Keratinocyte (primary cell): ENCODE results near the gene SLC25A28. TPM values are rescaled to one million over a fixed set of nuclear protein-coding genes. Genes with fewer than 3 reads are reported as not detected.

Experiments
- DNase-seq: peaks from one replicate; pipeline ENCODE4 v3.0.0-alpha.2; 2011; ENCODE audit warnings: low read depth, missing footprints, low spot score
- FAIRE-seq: peaks from 2 replicates; lab custom pipeline; 2011; peaks lifted over from hg19 to GRCh38; lab: Jason Lieb, UNC
- H2AFZ ChIP-seq: 2 replicates; pipeline ENCODE4 v1.6.0; 2012; ENCODE audit warnings: low read length, control low read depth, inconsistent platforms; ENCODE audit not compliant: control insufficient read depth
- H3K27ac ChIP-seq: 2 replicates; pipeline ENCODE4 v1.5.1; 2011; ENCODE audit warnings: low read length; ENCODE audit not compliant: control insufficient read depth, insufficient read depth
- H3K27me3 ChIP-seq: 3 replicates; pipeline ENCODE4 v1.6.0; 2011; ENCODE audit warnings: low read length; ENCODE audit not compliant: control insufficient read depth, insufficient read depth; ENCODE audit errors: extremely low read depth
- H3K36me3 ChIP-seq, 2 experiments: 2 replicates in 1 of 2; 3 replicates in 1 of 2; pipeline ENCODE4 v1.5.1; 2011; ENCODE audit warnings: low read length in 2 of 2, mild to moderate bottlenecking in 1 of 2; ENCODE audit not compliant: control insufficient read depth in 2 of 2, insufficient read depth in 2 of 2; ENCODE audit errors: extremely low read depth in 1 of 2
- H3K4me1 ChIP-seq: 3 replicates; pipeline ENCODE4 v1.5.1; 2011; ENCODE audit warnings: low read length; ENCODE audit not compliant: control insufficient read depth, insufficient read depth; ENCODE audit errors: extremely low read depth
- H3K4me2 ChIP-seq: 3 replicates; pipeline ENCODE4 v1.6.0; 2011; ENCODE audit warnings: low read depth, low read length; ENCODE audit not compliant: control insufficient read depth, insufficient read depth; ENCODE audit errors: extremely low read depth
- H3K4me3 ChIP-seq, 3 experiments: fragments of 200-600 bp in 1 of 3; sonication (generic) in 1 of 3; 2 replicates in 2 of 3; 3 replicates in 1 of 3; pipeline ENCODE4 v1.5.1; 2011 to 2016; ENCODE audit warnings: low read length in 3 of 3, mild to moderate bottlenecking in 3 of 3, control low read depth in 2 of 3, inconsistent platforms in 1 of 3, low read depth in 1 of 3, mixed read lengths in 1 of 3, mixed run types in 1 of 3, moderate library complexity in 1 of 3; ENCODE audit not compliant: control insufficient read depth in 2 of 3, insufficient read depth in 2 of 3; ENCODE audit errors: extremely low read depth in 1 of 3
- H3K79me2 ChIP-seq: 2 replicates; pipeline ENCODE4 v1.6.0; 2012; ENCODE audit warnings: low read length; ENCODE audit not compliant: control insufficient read depth, insufficient read depth
- H3K9ac ChIP-seq: 3 replicates; pipeline ENCODE4 v1.6.0; 2011; ENCODE audit warnings: low read length; ENCODE audit not compliant: control insufficient read depth, insufficient read depth; ENCODE audit errors: extremely low read depth
- H3K9me1 ChIP-seq: 3 replicates; pipeline ENCODE4 v1.6.0; 2011; ENCODE audit warnings: low read length; ENCODE audit not compliant: control insufficient read depth, insufficient read depth; ENCODE audit errors: extremely low read depth
- H3K9me3 ChIP-seq: 2 replicates; pipeline ENCODE4 v1.5.1; 2012; ENCODE audit warnings: low read depth, low read length; ENCODE audit not compliant: control insufficient read depth
- H4K20me1 ChIP-seq: 3 replicates; pipeline ENCODE4 v1.6.0; 2011; ENCODE audit warnings: low read length; ENCODE audit not compliant: control insufficient read depth, insufficient read depth; ENCODE audit errors: extremely low read depth
- EZH2 ChIP-seq: IDR thresholded peaks from one replicate; pipeline ENCODE4 v1.6.1; 2012; ENCODE audit warnings: inconsistent platforms, mild to moderate bottlenecking, low read length, moderate library complexity
- dilution Hi-C: fragments of 300-500 bp; cut with MboI; formaldehyde crosslinking; loops from one replicate; pipeline ENCODE4 v1.7.0; 2020; ENCODE audit warnings: low sequenced_read_pairs; ENCODE audit not compliant: extremely low pct_ligation_motif_present
- polyA plus RNA-seq, 5 experiments: library from polyadenylated mRNA; depleted of rRNA in 3 of 5; stranded (reverse) in 3 of 5; stranded (forward) in 1 of 5; unstranded in 1 of 5; fragments of >200 nt; gene quantifications; 1 replicate in 1 of 5; 2 replicates in 3 of 5; 3 replicates in 1 of 5; pipeline versions ENCODE4 v1.2.1 to v1.2.3, GENCODE V29; 2011 to 2012; ENCODE audit warnings: missing spikeins in 2 of 5, low read depth in 1 of 5, low replicate concordance in 1 of 5
- TF ChIP-seq, protein P1 (sequence below), 3 experiments: IDR thresholded peaks in 1 of 3; conservative IDR thresholded peaks in 1 of 3; optimal IDR thresholded peaks in 1 of 3; 2 replicates in 2 of 3; 3 replicates in 1 of 3; pipeline versions ENCODE3 to v1.5.1; 2011; ENCODE audit warnings: low read length in 3 of 3, mild to moderate bottlenecking in 3 of 3, moderate library complexity in 2 of 3, control low read depth in 1 of 3, inconsistent platforms in 1 of 3; ENCODE audit not compliant: insufficient read depth in 2 of 3; ENCODE audit errors: extremely low read depth in 1 of 3

SLC25A28 gene
- polyA plus RNA-seq, 1 donor (not counting 4 experiments of a cell fraction or from before 2014, with no cell fraction given): 52.3 TPM

DNA sequence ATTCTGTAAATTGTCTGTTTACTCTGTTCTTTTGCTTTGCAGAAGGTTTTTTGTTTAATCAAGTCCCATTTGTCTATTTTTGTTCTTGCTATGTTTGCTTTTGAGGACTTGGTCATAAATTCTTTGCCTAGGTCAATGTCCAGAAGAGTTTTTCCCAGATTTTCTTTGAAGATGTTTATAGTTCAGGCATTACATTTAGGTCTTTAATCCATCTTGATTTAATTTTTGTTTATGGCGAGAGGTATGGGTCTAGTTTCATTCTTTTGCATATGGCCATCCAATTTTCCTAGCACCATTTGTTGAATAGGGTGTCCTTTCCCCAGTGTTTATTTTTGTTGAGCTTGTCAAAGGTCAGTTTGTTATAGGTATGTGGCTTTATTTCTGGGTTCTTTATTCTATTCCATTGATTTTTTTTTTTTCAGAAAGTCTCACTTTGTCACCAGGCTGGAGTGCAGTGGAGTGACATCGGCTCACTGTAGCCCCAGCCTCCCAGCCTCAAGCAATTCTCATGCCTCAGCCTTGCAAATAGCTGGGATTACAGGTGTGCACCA lies 27.4 kb upstream of the SLC25A28 start:
- no peak overlapping the region for H3K27ac ChIP-seq
- no peak overlapping the region for H3K4me3 ChIP-seq
- FAIRE-seq (no peak), DNase-seq (no peak)
- dilution Hi-C loops: no loop called here
- H3K36me3 ChIP-seq: no peaks in the 10 kb centered on the region
- no peaks in the 10 kb centered on the region for H3K79me2 ChIP-seq
- no peaks in the 10 kb centered on the region for H3K9me3 ChIP-seq
- H3K4me2 ChIP-seq: no peak overlapping the region
- H3K4me1 ChIP-seq: no peaks in the 10 kb centered on the region
- H3K9ac ChIP-seq: no peak overlapping the region
- TF ChIP-seq EZH2: no peak
- TF ChIP-seq, protein P1, sequence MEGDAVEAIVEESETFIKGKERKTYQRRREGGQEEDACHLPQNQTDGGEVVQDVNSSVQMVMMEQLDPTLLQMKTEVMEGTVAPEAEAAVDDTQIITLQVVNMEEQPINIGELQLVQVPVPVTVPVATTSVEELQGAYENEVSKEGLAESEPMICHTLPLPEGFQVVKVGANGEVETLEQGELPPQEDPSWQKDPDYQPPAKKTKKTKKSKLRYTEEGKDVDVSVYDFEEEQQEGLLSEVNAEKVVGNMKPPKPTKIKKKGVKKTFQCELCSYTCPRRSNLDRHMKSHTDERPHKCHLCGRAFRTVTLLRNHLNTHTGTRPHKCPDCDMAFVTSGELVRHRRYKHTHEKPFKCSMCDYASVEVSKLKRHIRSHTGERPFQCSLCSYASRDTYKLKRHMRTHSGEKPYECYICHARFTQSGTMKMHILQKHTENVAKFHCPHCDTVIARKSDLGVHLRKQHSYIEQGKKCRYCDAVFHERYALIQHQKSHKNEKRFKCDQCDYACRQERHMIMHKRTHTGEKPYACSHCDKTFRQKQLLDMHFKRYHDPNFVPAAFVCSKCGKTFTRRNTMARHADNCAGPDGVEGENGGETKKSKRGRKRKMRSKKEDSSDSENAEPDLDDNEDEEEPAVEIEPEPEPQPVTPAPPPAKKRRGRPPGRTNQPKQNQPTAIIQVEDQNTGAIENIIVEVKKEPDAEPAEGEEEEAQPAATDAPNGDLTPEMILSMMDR (optimal IDR thresholded peaks at IDR 0.05 in 1 of 3, IDR thresholded peaks at IDR 0.05 in 1 of 3, conservative IDR thresholded peaks at IDR 0.05 in 1 of 3; ENCODE audit: extremely low read depth in 1 of 3, insufficient read depth in 2 of 3, low read length in 3 of 3): no peak
- no peaks in the 10 kb centered on the region for H3K9me1 ChIP-seq
- H3K27me3 ChIP-seq: no peaks in the 10 kb centered on the region
- H4K20me1 ChIP-seq: no peaks in the 10 kb centered on the region
- H2AFZ ChIP-seq: no peak overlapping the region

GRCh38 chr10:99633832-99634231 lies 13.6 kb upstream of the SLC25A28 start:
- DNase-seq: no peak
- H2AFZ ChIP-seq: no peak overlapping the region
- H3K27me3 ChIP-seq: no peaks in the 10 kb centered on the region
- no peak overlapping the region for H3K9ac ChIP-seq
- no peak overlapping the region for H3K4me2 ChIP-seq
- FAIRE-seq: no peak
- H3K9me1 ChIP-seq: no peaks in the 10 kb centered on the region
- no peaks in the 10 kb centered on the region for H3K9me3 ChIP-seq
- no peak overlapping the region for H3K27ac ChIP-seq
- no peaks in the 10 kb centered on the region for H3K36me3 ChIP-seq
- no peaks in the 10 kb centered on the region for H4K20me1 ChIP-seq
- H3K4me1 ChIP-seq: peaks cover 18% of the 10 kb centered on the region
- H3K4me3 ChIP-seq: no peak overlapping the region
- TF ChIP-seq, protein P1 (optimal IDR thresholded peaks at IDR 0.05 in 1 of 3, IDR thresholded peaks at IDR 0.05 in 1 of 3, conservative IDR thresholded peaks at IDR 0.05 in 1 of 3; ENCODE audit: extremely low read depth in 1 of 3, insufficient read depth in 2 of 3, low read length in 3 of 3): no peak
- TF ChIP-seq EZH2: no peak
- no peaks in the 10 kb centered on the region for H3K79me2 ChIP-seq
- dilution Hi-C loops: no loop called here
